Mesenchymal stem cell (in vitro differentiated cells and primary cell): ENCODE measurements around the gene ADGB.

ENCODE experiments used
- DNase-seq: peaks from one replicate; pipeline ENCODE4 v3.0.0-alpha.2; 2013
- H2AFZ ChIP-seq: one replicate; pipeline ENCODE4 v1.6.1; 2013; ENCODE audit warnings: low read depth, mild to moderate bottlenecking, control low read depth, inconsistent platforms, low read length, moderate library complexity
- H2AK5ac ChIP-seq: 2 replicates; pipeline ENCODE4 v1.6.1; 2013; ENCODE audit warnings: low read length, moderate library complexity, mild to moderate bottlenecking, inconsistent platforms; ENCODE audit not compliant: severe bottlenecking
- H2BK120ac ChIP-seq: one replicate; pipeline ENCODE4 v1.6.1; 2013; ENCODE audit warnings: low read depth, mild to moderate bottlenecking, inconsistent platforms, low read length, moderate library complexity
- H2BK12ac ChIP-seq, 2 experiments: one replicate each; pipeline ENCODE4 v1.6.1; 2013; ENCODE audit warnings: inconsistent platforms in 2 of 2, low read length in 2 of 2, mild to moderate bottlenecking in 2 of 2, moderate library complexity in 2 of 2, control low read depth in 1 of 2
- H2BK15ac ChIP-seq: one replicate; pipeline ENCODE4 v1.6.1; 2013; ENCODE audit warnings: mild to moderate bottlenecking, low read depth, inconsistent platforms; ENCODE audit not compliant: poor library complexity, severe bottlenecking
- H2BK5ac ChIP-seq: 2 replicates; pipeline ENCODE4 v1.6.1; 2013; ENCODE audit warnings: low read depth, mild to moderate bottlenecking, low read length, control low read depth, inconsistent platforms; ENCODE audit not compliant: poor library complexity, severe bottlenecking
- H3K14ac ChIP-seq, 2 experiments: one replicate each; pipeline ENCODE4 v1.6.1; 2013; ENCODE audit warnings: inconsistent platforms in 2 of 2, low read length in 2 of 2, control low read depth in 1 of 2, mild to moderate bottlenecking in 1 of 2, moderate library complexity in 1 of 2
- H3K18ac ChIP-seq, 2 experiments: one replicate each; pipeline ENCODE4 v1.6.1; 2013; ENCODE audit warnings: inconsistent platforms in 2 of 2, low read length in 2 of 2, control low read depth in 1 of 2, low read depth in 1 of 2, mild to moderate bottlenecking in 1 of 2
- H3K23ac ChIP-seq, 2 experiments: one replicate each; pipeline ENCODE4 v1.6.1; 2013; ENCODE audit warnings: inconsistent platforms in 2 of 2, low read length in 2 of 2, mild to moderate bottlenecking in 2 of 2, moderate library complexity in 2 of 2, control low read depth in 1 of 2
- H3K27ac ChIP-seq: 2 replicates; pipeline ENCODE4 v1.5.1; 2013; ENCODE audit warnings: mild to moderate bottlenecking, moderate library complexity, low read length, control low read depth, inconsistent platforms; ENCODE audit not compliant: poor library complexity, severe bottlenecking
- H3K27me3 ChIP-seq, 2 experiments: 2 replicates each; pipeline versions ENCODE4 v1.6.1 to v1.7.0; 2013; ENCODE audit warnings: low read length in 2 of 2, mild to moderate bottlenecking in 2 of 2, moderate library complexity in 2 of 2, control low read depth in 1 of 2, inconsistent platforms in 1 of 2; ENCODE audit not compliant: control insufficient read depth in 1 of 2, insufficient read depth in 1 of 2
- H3K36me3 ChIP-seq, 2 experiments: 2 replicates each; pipeline versions ENCODE4 v1.6.1 to v1.7.0; 2013; ENCODE audit warnings: low read length in 2 of 2, control low read depth in 1 of 2, inconsistent platforms in 1 of 2, low read depth in 1 of 2, mild to moderate bottlenecking in 1 of 2; ENCODE audit not compliant: insufficient read depth in 2 of 2, control insufficient read depth in 1 of 2
- H3K4ac ChIP-seq, 2 experiments: one replicate each; pipeline ENCODE4 v1.6.1; 2013; ENCODE audit warnings: inconsistent platforms in 2 of 2, low read length in 2 of 2, mild to moderate bottlenecking in 2 of 2, moderate library complexity in 2 of 2, control low read depth in 1 of 2, low read depth in 1 of 2
- H3K4me1 ChIP-seq: 2 replicates; pipeline ENCODE4 v1.6.1; 2013; ENCODE audit warnings: low read depth, low read length, control low read depth; ENCODE audit not compliant: control insufficient read depth, insufficient read depth
- H3K4me2 ChIP-seq: 2 replicates; pipeline ENCODE4 v1.6.1; 2013; ENCODE audit warnings: low read length, mild to moderate bottlenecking, inconsistent platforms; ENCODE audit not compliant: poor library complexity, severe bottlenecking
- H3K4me3 ChIP-seq, 2 experiments: 2 replicates each; pipeline versions ENCODE4 v1.5.1 to v1.7.0; 2013; ENCODE audit warnings: low read length in 2 of 2, mild to moderate bottlenecking in 2 of 2, control low read depth in 1 of 2, low read depth in 1 of 2; ENCODE audit not compliant: insufficient read depth in 1 of 2
- H3K79me1 ChIP-seq: replicated peaks from 2 replicates; pipeline ENCODE4 v1.6.1; 2013; ENCODE audit warnings: mild to moderate bottlenecking, control low read depth, low read length, inconsistent platforms; ENCODE audit not compliant: poor library complexity, severe bottlenecking
- H3K9ac ChIP-seq: 2 replicates; pipeline ENCODE4 v1.7.0; 2013; ENCODE audit warnings: mild to moderate bottlenecking, low read length, moderate library complexity
- H3K9me3 ChIP-seq: 2 replicates; pipeline ENCODE4 v1.7.0; 2013; ENCODE audit warnings: mild to moderate bottlenecking, low read length; ENCODE audit not compliant: control insufficient read depth
- H4K8ac ChIP-seq: one replicate; pipeline ENCODE4 v1.6.1; 2013; ENCODE audit warnings: inconsistent platforms, mild to moderate bottlenecking, low read length, moderate library complexity
- H4K91ac ChIP-seq: one replicate; pipeline ENCODE4 v1.6.1; 2013; ENCODE audit warnings: mild to moderate bottlenecking, low read length, inconsistent platforms
- WGBS: methylation state at CpG from one replicate; pipeline ENCODE4 v1.1.7; 2013; ENCODE audit warnings: mixed read lengths; 5-methylcytosine and 5-hydroxymethylcytosine counted together

The ADGB gene

GRCh38 chr6:146689806-146690205 lies 91.0 kb downstream of the ADGB start:
- 80% methylated on average over 3 of the region's 4 CpGs for WGBS
- DNase-seq = no peak
- Histone ChIP-seq H3K9ac (no peak overlapping the region), H3K27me3 (no peaks in the 10 kb centered on the region), H2AFZ (no peak overlapping the region), H3K4ac (no peak overlapping the region), H2BK120ac (no peak overlapping the region), H3K27ac (no peak overlapping the region), H3K4me1 (no peaks in the 10 kb centered on the region), H4K91ac (no peak overlapping the region), H4K8ac (no peak overlapping the region), H3K4me3 (no peak overlapping the region), H3K14ac (no peak overlapping the region), H3K9me3 (no peaks in the 10 kb centered on the region), H3K79me1 (no peaks in the 10 kb centered on the region), H3K4me2 (no peak overlapping the region), H2BK12ac (no peak overlapping the region), H2BK5ac (no peak overlapping the region), H2BK15ac (no peak overlapping the region), H2AK5ac (no peak overlapping the region), H3K23ac (no peak overlapping the region), H3K18ac (no peak overlapping the region), H3K36me3 (no peaks in the 10 kb centered on the region)

GRCh38 chr6:146693342-146693741 lies 94.6 kb downstream of the ADGB start:
- Histone ChIP-seq H3K36me3 (no peaks in the 10 kb centered on the region), H3K4me3 (no peak overlapping the region), H2AFZ (no peak overlapping the region), H3K27ac (no peak overlapping the region), H2AK5ac (no peak overlapping the region), H3K27me3 (no peaks in the 10 kb centered on the region), H3K4me1 (no peaks in the 10 kb centered on the region), H2BK5ac (no peak overlapping the region), H2BK12ac (no peak overlapping the region), H2BK120ac (no peak overlapping the region), H3K23ac (no peak overlapping the region), H3K14ac (no peak overlapping the region), H2BK15ac (no peak overlapping the region), H3K18ac (no peak overlapping the region), H4K91ac (no peak overlapping the region), H3K4me2 (no peak overlapping the region), H4K8ac (no peak overlapping the region), H3K79me1 (no peaks in the 10 kb centered on the region), H3K9me3 (no peaks in the 10 kb centered on the region), H3K9ac (no peak overlapping the region), H3K4ac (no peak overlapping the region)
- DNase-seq = no peak
- 92% methylated on average over 4 of the region's 4 CpGs for WGBS

GRCh38 chr6:146697921-146698320 lies 99.1 kb downstream of the ADGB start:
- H3K18ac ChIP-seq = no peak overlapping the region
- no peak overlapping the region for H2BK120ac ChIP-seq
- no peaks in the 10 kb centered on the region for H3K79me1 ChIP-seq
- no peaks in the 10 kb centered on the region for H3K36me3 ChIP-seq
- H2AFZ ChIP-seq = no peak overlapping the region
- H3K4me3 ChIP-seq = no peak overlapping the region
- H3K27ac ChIP-seq = no peak overlapping the region
- no peaks in the 10 kb centered on the region for H3K9me3 ChIP-seq
- H2BK12ac ChIP-seq = no peak overlapping the region
- H3K4me1 ChIP-seq = no peaks in the 10 kb centered on the region
- H4K91ac ChIP-seq = no peak overlapping the region
- H3K4me2 ChIP-seq = no peak overlapping the region
- no peak overlapping the region for H3K4ac ChIP-seq
- DNase-seq = no peak
- no peak overlapping the region for H3K9ac ChIP-seq
- H2BK15ac ChIP-seq = no peak overlapping the region
- H3K14ac ChIP-seq = no peak overlapping the region
- H3K23ac ChIP-seq = no peak overlapping the region
- H4K8ac ChIP-seq = no peak overlapping the region
- WGBS = no CpG with 5 or more reads among the region's 2 CpGs
- H3K27me3 ChIP-seq = no peaks in the 10 kb centered on the region
- H2BK5ac ChIP-seq = no peak overlapping the region
- H2AK5ac ChIP-seq = no peak overlapping the region

GRCh38 chr6:146700078-146700686 lies 101.4 kb downstream of the ADGB start:
- no peak overlapping the region for H2BK15ac ChIP-seq
- H3K9me3 ChIP-seq = no peaks in the 10 kb centered on the region

More at GRCh38 chr6:146700078-146700686, 101.4 kb downstream of the ADGB start:
- Histone ChIP-seq H3K18ac (no peak overlapping the region), H2BK12ac (no peak overlapping the region), H4K91ac (no peak overlapping the region), H3K36me3 (no peaks in the 10 kb centered on the region), H3K79me1 (no peaks in the 10 kb centered on the region), H2BK120ac (no peak overlapping the region), H3K14ac (no peak overlapping the region), H2AFZ (no peak overlapping the region), H2AK5ac (no peak overlapping the region), H3K4me1 (no peaks in the 10 kb centered on the region), H3K4me2 (no peak overlapping the region), H3K23ac (no peak overlapping the region), H3K4me3 (no peak overlapping the region), H3K27ac (no peak overlapping the region), H4K8ac (no peak overlapping the region), H3K9ac (no peak overlapping the region), H3K4ac (no peak overlapping the region), H2BK5ac (no peak overlapping the region), H3K27me3 (no peaks in the 10 kb centered on the region)
- DNase-seq = peak; percentile 83
- WGBS = 23% methylated on average over 5 of the region's 6 CpGs
